Esophagus squamous epithelium (tissue), 5 donors: ENCODE data around the gene FLT3. TPM values are rescaled to one million over a fixed set of nuclear protein-coding genes. Genes with fewer than 3 reads are reported as not detected.

Experiments used
- DNase-seq: peaks from one replicate; lab custom pipeline; 2025; lab: John Stamatoyannopoulos, UW
- H3K27ac ChIP-seq, 4 donors: fragments of 200-600 bp; sonication (generic); one replicate each; pipeline ENCODE4 v1.5.1; 2016 to 2019; ENCODE audit warnings: mild to moderate bottlenecking in 1 of 4
- H3K27me3 ChIP-seq, 4 donors: fragments of 200-600 bp; sonication (generic); 1 replicate in 3 of 4; 2 replicates in 1 of 4; pipeline versions ENCODE4 v1.5.1 to v1.6.0; 2017 to 2021; ENCODE audit warnings: antibody characterized with exemption in 1 of 4
- H3K36me3 ChIP-seq, 3 donors: fragments of 200-600 bp; sonication (generic); one replicate each; pipeline ENCODE4 v1.5.1; 2016 to 2019
- H3K4me1 ChIP-seq, 3 donors: fragments of 200-600 bp; sonication (generic); one replicate each; pipeline ENCODE4 v1.5.1; 2017 to 2019
- H3K4me3 ChIP-seq, 4 donors: fragments of 200-600 bp; sonication (generic); 1 replicate in 3 of 4; 2 replicates in 1 of 4; pipeline ENCODE4 v1.5.1; 2016 to 2019; ENCODE audit warnings: mild to moderate bottlenecking in 2 of 4, moderate library complexity in 1 of 4
- H3K9me3 ChIP-seq, 3 donors: fragments of 200-600 bp; sonication (generic); one replicate each; pipeline ENCODE4 v1.5.1; 2016 to 2019
- CTCF ChIP-seq, 6 experiments: fragments of 450-650 bp in 4 of 6; fragments of 200-600 bp in 2 of 6; sonication (generic) in 2 of 6; IDR thresholded peaks; one replicate each; pipeline ENCODE4 v1.5.1; 2016 to 2019; ENCODE audit warnings: antibody characterized with exemption in 6 of 6, mild to moderate bottlenecking in 4 of 6, moderate library complexity in 4 of 6
- POLR2A ChIP-seq, 4 donors: fragments of 450-650 bp; IDR thresholded peaks; one replicate each; pipeline ENCODE4 v1.6.1; 2017; ENCODE audit warnings: antibody characterized with exemption in 4 of 4, mild to moderate bottlenecking in 4 of 4, moderate library complexity in 3 of 4
- WGBS, 2 donors: methylation state at CpG; one replicate each; pipeline ENCODE4 v1.1.5; 2018; 5-methylcytosine and 5-hydroxymethylcytosine counted together
- intact Hi-C: fragments of 100-400 bp; cut with DNase I; formaldehyde crosslinking; loops from one replicate; pipeline ENCODE4 v1.15.0; 2022
- total RNA-seq, 4 donors: library from RNA; depleted of rRNA; stranded (reverse); fragments of >200 nt; gene quantifications; one replicate each; pipeline ENCODE4 v1.1.0, GENCODE V29; 2016
- donor health status: DM: yes; HTN: yes; CAD: no.

FLT3 gene
- total RNA-seq, 4 donors from 2014 or later = 0.09 to 1.5 (median 0.96) TPM

GRCh38 chr13:27973291-27973690 lies 127.1 kb downstream of the FLT3 start:
- peaks cover 9 to 34% (median 12%) of the 10 kb centered on the region in 3 donors for H3K4me1 ChIP-seq
- WGBS, 2 donors = 0 to 29% methylated on average over 2 to 4 of the region's 5 CpGs
- intact Hi-C loops = no loop called here
- no peak for DNase-seq
- no peaks in the 10 kb centered on the region for H3K36me3 ChIP-seq
- no peak overlapping the region for H3K27ac ChIP-seq
- no peak overlapping the region for H3K4me3 ChIP-seq
- peaks cover 13 to 100% (median 40%) of the 10 kb centered on the region in 4 donors for H3K27me3 ChIP-seq
- TF ChIP-seq CTCF (IDR thresholded peaks at IDR 0.05) = no peak
- no peak for TF ChIP-seq POLR2A (IDR thresholded peaks at IDR 0.05)
- no peaks in the 10 kb centered on the region for H3K9me3 ChIP-seq

GRCh38 chr13:27972478-27972820 lies 127.9 kb downstream of the FLT3 start:
- Histone ChIP-seq H3K36me3 (no peaks in the 10 kb centered on the region), H3K27me3 (peaks cover 18 to 100% (median 44%) of the 10 kb centered on the region in 4 donors), H3K27ac (no peak overlapping the region), H3K4me3 (no peak overlapping the region), H3K9me3 (no peaks in the 10 kb centered on the region), H3K4me1 (peaks cover 11 to 34% (median 12%) of the 10 kb centered on the region in 3 donors)
- DNase-seq = no peak
- WGBS, 2 donors = 30 to 100% methylated on average over 1 to 2 of the region's 2 CpGs
- intact Hi-C loops = no loop called here
- TF ChIP-seq CTCF (IDR thresholded peaks at IDR 0.05) (no peak), POLR2A (IDR thresholded peaks at IDR 0.05) (no peak)

GRCh38 chr13:27971776-27972477 lies 128.4 kb downstream of the FLT3 start:
- no peak overlapping the region for H3K4me3 ChIP-seq
- WGBS, 2 donors = 27 to 79% methylated on average over 1 to 5 of the region's 7 CpGs
- H3K27me3 ChIP-seq = peaks cover 23 to 100% (median 45%) of the 10 kb centered on the region in 4 donors
- intact Hi-C loops = no loop called here
- H3K9me3 ChIP-seq = no peaks in the 10 kb centered on the region
- DNase-seq = no peak
- H3K36me3 ChIP-seq = no peaks in the 10 kb centered on the region
- H3K27ac ChIP-seq = no peak overlapping the region
- TF ChIP-seq POLR2A (IDR thresholded peaks at IDR 0.05) (no peak), CTCF (IDR thresholded peaks at IDR 0.05) (no peak)
- peaks cover 12 to 39% (median 12%) of the 10 kb centered on the region in 3 donors for H3K4me1 ChIP-seq

GRCh38 chr13:27971236-27971645 lies 129.1 kb downstream of the FLT3 start:
- TF ChIP-seq CTCF (IDR thresholded peaks at IDR 0.05) (no peak), POLR2A (IDR thresholded peaks at IDR 0.05) (no peak)
- Histone ChIP-seq H3K4me1 (peaks cover 12 to 46% (median 14%) of the 10 kb centered on the region in 3 donors), H3K27me3 (peaks cover 30 to 100% (median 51%) of the 10 kb centered on the region in 4 donors), H3K9me3 (no peaks in the 10 kb centered on the region), H3K27ac (no peak overlapping the region), H3K36me3 (no peaks in the 10 kb centered on the region), H3K4me3 (no peak overlapping the region)
- no peak for DNase-seq
- WGBS, 2 donors = 41 to 59% methylated on average over 8 to 9 of the region's 13 CpGs
- intact Hi-C loops = no loop called here

GRCh38 chr13:27970382-27971235 lies 129.8 kb downstream of the FLT3 start:
- Histone ChIP-seq H3K4me3 (no peak overlapping the region), H3K9me3 (no peaks in the 10 kb centered on the region), H3K27ac (no peak overlapping the region), H3K27me3 (peaks cover 36 to 100% (median 54%) of the 10 kb centered on the region in 4 donors), H3K4me1 (peaks cover 12 to 45% (median 14%) of the 10 kb centered on the region in 3 donors), H3K36me3 (no peaks in the 10 kb centered on the region)
- TF ChIP-seq POLR2A (IDR thresholded peaks at IDR 0.05) (no peak), CTCF (IDR thresholded peaks at IDR 0.05) (no peak)
- no peak for DNase-seq
- WGBS, 2 donors = 11 to 14% methylated on average over 24 to 28 of the region's 53 CpGs
- intact Hi-C loops = no loop called here
